Right lobe of liver (tissue), 4 donors: ENCODE measurements around the gene GLDN.

Source experiments
- CTCF ChIP-seq, 4 donors: fragments of 200-600 bp in 3 of 4; fragments of 450-650 bp in 1 of 4; IDR thresholded peaks; one replicate each; pipeline versions ENCODE4 v1.5.1 to v1.8.0; 2016 to 2022; ENCODE audit warnings: antibody characterized with exemption in 4 of 4, mild to moderate bottlenecking in 2 of 4
- POLR2A ChIP-seq: fragments of 450-650 bp; IDR thresholded peaks from one replicate; pipeline ENCODE4 v1.6.1; 2017; ENCODE audit warnings: antibody characterized with exemption, mild to moderate bottlenecking
- donor health status: DM: no; HTN: no; CAD: no.
- donor health status: DM: no; HTN: no; CAD: no.
- donor health status: DM: no; HTN: yes; CAD: no.

- TF ChIP-seq CTCF (IDR thresholded peaks at IDR 0.05) (no peak), POLR2A (no peak)
Measured at GRCh38 chr15:51425517-51426040, 84.1 kb downstream of the GLDN start.
